DMS153 treated with DMSO at 0.1 percent for 48 hours (cell line): ENCODE measurements around the gene OR5M11.
"Not testable (repeated sequence)": the region's sequence is repeated elsewhere in the genome, so short reads cannot be mapped to it uniquely, and the experiment has no call there.

Experiments
- DNase-seq: peaks from one replicate; lab custom pipeline; 2025; ENCODE audit not compliant: unreplicated experiment; lab: John Stamatoyannopoulos, UW

The OR5M11 gene

DNA sequence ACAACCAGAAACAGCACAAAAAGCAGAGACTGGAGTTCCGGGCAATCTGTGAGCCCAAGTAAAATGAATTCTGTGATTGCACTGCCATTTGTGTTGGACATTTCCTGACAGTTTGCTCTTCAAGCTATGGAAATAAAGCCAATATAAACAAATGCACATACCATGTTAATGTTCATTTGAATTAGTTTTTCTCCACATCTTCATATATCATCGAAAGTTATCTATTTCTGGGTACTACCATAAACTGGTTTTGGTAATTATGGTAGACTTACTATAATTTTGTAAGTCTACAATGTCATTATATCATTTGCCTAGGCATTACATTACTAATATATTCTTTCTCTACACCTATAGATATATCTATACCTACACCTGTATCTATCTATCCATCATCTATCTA, at the start of gene OR5M11:
Gene OR5M11, minus strand, starts transcription at position 101 of the 400 bp plus-strand sequence. Its CDS starts 0 bp downstream, at position 101.
- no peak for DNase-seq

- DNase-seq, result not testable (repeated sequence)
Measured at GRCh38 chr11:56592088-56592717, 49.1 kb upstream of the OR5M11 start.

DNA sequence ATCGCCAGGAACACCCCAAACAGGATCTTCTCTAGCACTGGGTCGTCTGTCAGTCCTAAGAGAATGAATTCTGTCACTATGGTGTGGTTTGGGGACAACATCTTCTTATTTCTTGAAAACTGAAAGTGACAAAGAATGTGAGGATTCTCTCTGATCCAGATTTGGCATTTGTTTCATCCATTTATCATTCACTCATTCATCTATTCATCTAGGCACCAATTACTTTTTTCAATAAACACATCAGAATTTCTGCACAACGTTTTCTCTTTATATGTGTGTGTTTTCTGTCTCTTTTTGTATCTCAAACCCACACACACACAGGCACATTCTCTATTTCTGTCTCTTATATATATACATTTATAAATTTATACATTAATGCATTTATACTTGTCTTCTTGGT, 34.6 kb upstream of the OR5M11 start, which contains the start of gene OR5M10:
Gene OR5M10, minus strand, starts transcription at position 101 of the 400 bp plus-strand sequence. Its CDS starts 0 bp downstream, at position 101.
- no peak for DNase-seq

DNA sequence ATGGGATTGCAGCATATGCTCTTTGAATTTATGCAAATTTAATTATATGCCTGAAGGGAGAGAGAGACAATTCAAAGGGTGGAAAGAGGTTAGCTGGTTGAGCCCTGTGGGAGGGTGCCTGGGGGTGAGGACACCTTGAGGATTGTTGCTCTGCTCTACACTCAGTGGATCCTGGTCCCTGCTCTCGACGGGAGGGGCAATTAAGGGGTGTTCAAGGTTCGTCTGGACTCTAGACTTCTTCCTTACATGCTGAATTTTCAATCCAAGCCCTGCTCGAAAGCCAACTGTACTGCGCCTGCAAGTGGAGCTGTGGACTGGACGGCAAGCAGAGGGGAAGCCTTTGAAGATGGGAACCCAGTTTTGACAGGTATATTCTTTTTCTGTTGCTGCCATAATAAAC, 15.5 kb upstream of the OR5M11 start:
- DNase-seq, result no peak

DNA sequence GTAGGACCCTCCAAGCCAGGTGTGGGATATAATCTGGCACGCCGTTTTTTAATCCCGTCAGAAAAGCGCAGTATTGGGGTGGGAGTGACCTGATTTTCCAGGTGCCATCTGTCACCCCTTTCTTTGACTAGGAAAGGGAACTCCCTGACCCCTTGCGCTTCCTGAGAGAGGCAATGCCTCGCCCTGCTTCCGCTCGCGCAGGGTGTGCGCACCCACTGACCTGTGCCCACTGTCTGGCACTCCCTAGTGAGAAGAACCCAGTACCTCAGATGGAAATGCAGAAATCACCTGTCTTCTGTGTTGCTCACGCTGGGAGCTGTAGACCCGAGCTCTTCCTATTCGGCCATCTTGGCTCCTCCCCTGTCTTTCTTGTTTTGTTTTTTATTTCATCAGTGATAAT, 11.6 kb upstream of the OR5M11 start:
- DNase-seq, result not testable (repeated sequence)

DNA sequence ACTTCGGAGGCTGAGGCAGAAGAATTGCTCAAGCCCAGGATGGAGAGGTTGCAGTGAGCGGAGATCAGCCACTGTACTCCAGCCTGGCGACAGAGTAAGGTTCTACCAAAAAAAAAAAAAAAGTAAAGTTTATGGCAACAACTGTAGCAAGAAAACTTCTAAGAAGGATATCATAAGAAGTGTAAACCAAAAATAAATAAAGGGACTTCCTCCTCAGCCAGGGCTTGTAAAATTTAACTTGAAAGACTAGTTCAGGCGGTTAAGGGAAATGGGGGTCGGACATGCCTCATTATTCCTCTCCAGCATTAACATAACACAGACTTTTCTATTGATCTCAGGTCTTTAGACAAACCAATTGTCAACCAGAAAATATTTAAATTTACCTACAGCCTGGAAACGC, 2.5 kb upstream of the OR5M11 start:
- DNase-seq, result no peak

DNA sequence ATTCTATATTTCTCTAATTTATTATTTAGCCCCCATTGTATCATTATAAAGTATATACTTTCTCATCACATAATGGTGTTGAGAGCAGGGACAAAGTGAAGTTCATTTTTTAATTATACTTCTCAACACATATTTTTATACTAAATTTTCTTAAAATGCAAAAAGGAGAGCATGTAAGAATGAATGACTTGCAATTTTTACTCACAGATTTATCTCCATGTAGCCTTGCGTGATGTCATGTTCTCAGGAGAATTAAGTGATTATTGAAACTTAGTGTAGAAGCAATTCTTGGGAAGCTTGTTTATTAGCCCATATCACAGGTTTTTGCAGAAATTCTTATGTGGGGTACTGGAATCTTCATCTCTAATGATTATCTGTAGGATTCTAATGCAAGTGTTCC, 682 bp upstream of the OR5M11 start:
- DNase-seq, result no peak

GRCh38 chr11:56533054-56533740, 9.9 kb downstream of the OR5M11 start:
- DNase-seq, result no peak

DNA sequence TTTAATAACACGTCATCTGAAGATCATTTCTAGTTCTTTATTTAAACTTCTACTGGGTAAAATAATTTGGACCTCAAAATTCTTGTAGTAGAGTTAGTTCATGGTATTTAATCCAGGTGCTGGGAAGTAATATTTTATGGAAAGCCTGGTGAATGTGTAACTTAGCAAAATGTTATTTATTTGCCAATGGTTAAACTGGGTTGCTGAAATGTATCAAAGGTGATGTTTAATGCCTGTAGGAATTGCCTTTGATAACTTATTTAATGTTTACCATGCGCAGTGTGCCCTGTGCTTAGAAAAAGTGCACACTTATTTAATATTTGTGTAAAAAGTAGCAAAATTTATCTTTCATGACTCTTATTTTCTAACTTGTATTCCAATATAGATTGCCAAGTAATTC, 11.2 kb downstream of the OR5M11 start:
- DNase-seq, result no peak

DNA sequence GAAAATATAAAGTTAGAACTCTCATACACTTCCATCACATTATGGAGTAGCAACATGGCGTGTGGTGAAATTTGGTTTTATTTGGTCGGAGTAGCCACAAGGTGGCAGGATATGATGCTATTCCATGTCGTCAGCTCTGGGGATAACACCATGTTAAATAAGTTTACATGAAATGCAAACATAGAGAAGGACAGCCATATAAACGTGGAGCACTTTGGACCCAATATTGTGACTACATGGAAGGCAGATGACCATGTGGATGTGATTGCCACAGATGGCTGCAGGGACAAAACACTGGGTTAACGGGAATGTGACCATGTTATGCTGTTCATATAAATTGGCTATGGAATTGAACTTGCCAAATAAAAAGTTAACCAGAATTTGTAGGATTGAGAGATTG, 21.0 kb downstream of the OR5M11 start:
- DNase-seq, result peak; percentile 4

- DNase-seq, result no peak
Measured at GRCh38 chr11:56513280-56513679, 29.8 kb downstream of the OR5M11 start.

DNA sequence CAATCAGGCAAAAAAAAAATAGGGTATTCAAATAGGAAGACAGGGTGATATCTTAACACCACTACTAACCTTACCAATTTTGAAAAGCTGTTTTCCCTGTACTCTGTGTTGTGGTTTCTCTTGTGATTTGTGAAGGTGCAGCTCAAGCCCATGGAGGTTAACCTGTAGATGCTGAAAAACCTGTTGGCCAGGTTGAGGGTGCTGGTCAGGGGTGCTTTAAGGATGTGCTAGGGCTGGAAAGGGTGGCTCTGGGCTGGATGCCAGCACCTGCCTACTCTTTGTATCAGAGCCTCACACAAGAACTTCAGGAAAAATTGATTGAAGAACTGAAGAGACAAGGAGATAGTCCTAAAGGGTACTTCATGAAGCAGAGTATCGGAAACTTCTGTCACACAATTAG, 33.6 kb downstream of the OR5M11 start:
- no peak for DNase-seq

- DNase-seq, result no peak
Measured at GRCh38 chr11:56497010-56497409, 46.0 kb downstream of the OR5M11 start.

DNA sequence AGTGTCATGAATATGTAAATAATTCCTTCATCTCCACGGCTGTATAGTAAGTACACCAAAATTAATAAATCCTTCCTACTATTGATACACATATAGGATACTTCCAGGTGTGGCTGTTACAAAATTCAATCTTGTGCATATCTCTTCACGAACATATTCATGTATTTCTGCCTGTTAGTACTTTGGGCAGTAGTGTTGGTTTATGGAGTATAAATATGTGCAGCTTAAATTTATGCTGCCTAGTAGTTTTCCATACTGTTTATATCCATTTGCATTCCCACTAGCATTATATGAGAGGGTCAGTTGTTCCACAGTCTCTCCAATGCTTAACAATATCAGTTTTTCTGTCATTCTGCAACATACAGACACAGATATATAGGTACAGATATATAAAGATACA, 47.9 kb downstream of the OR5M11 start:
- DNase-seq, result no peak
